Smooth muscle cell (in vitro differentiated cells): ENCODE results near the gene NR5A1. TPM values are rescaled to one million over a fixed set of nuclear protein-coding genes. Genes with fewer than 3 reads are reported as not detected.

Experiments
- DNase-seq: peaks from one replicate; lab custom pipeline; 2025; ENCODE audit not compliant: unreplicated experiment; lab: John Stamatoyannopoulos, UW
- H2AFZ ChIP-seq: fragments of 200-600 bp; sonication (generic); 2 replicates; pipeline ENCODE4 v1.6.0; 2016; ENCODE audit warnings: antibody characterized with exemption, low read depth, mild to moderate bottlenecking
- H3F3A ChIP-seq: fragments of 200-600 bp; sonication (generic); 2 replicates; pipeline ENCODE4 v1.6.0; 2017; ENCODE audit warnings: antibody characterized with exemption, low read depth
- H3K27ac ChIP-seq: fragments of 200-600 bp; sonication (generic); 2 replicates; pipeline ENCODE4 v1.5.1; 2016; ENCODE audit warnings: low read depth, mild to moderate bottlenecking
- H3K27me3 ChIP-seq: fragments of 200-600 bp; sonication (generic); 2 replicates; pipeline ENCODE4 v1.6.1; 2016; ENCODE audit warnings: low read depth, mild to moderate bottlenecking
- H3K36me3 ChIP-seq: fragments of 200-600 bp; sonication (generic); 2 replicates; pipeline ENCODE4 v1.5.1; 2016; ENCODE audit warnings: low read depth
- H3K4me1 ChIP-seq: fragments of 200-600 bp; sonication (generic); 2 replicates; pipeline ENCODE4 v1.5.1; 2016; ENCODE audit warnings: low read depth
- H3K4me2 ChIP-seq: fragments of 200-600 bp; sonication (generic); 2 replicates; pipeline ENCODE4 v1.6.0; 2016; ENCODE audit warnings: mild to moderate bottlenecking
- H3K4me3 ChIP-seq: fragments of 200-600 bp; sonication (generic); 2 replicates; pipeline ENCODE4 v1.5.1; 2016; ENCODE audit warnings: mild to moderate bottlenecking
- H3K79me2 ChIP-seq: fragments of 200-600 bp; sonication (generic); 2 replicates; pipeline ENCODE4 v1.6.0; 2016; ENCODE audit warnings: low read depth, mild to moderate bottlenecking
- H3K9ac ChIP-seq: fragments of 200-600 bp; sonication (generic); 2 replicates; pipeline ENCODE4 v1.6.0; 2016; ENCODE audit warnings: low read depth
- H3K9me3 ChIP-seq: fragments of 200-600 bp; sonication (generic); replicated peaks from 2 replicates; pipeline ENCODE4 v1.5.1; 2016; ENCODE audit warnings: low read depth
- H4K20me1 ChIP-seq: fragments of 200-600 bp; sonication (generic); 2 replicates; pipeline ENCODE4 v1.6.0; 2016; ENCODE audit warnings: low read depth
- CTCF ChIP-seq: fragments of 200-600 bp; sonication (generic); IDR thresholded peaks from 2 replicates; pipeline ENCODE4 v1.5.1; 2017; ENCODE audit warnings: borderline replicate concordance, mild to moderate bottlenecking, antibody characterized with exemption; ENCODE audit not compliant: insufficient read depth, poor library complexity, severe bottlenecking
- WGBS: methylation state at CpG from one replicate; pipeline ENCODE4 v1.1.7; 2016; ENCODE audit warnings: low lambda C conversion rate; 5-methylcytosine and 5-hydroxymethylcytosine counted together
- polyA plus RNA-seq: library from polyadenylated mRNA; unstranded; fragments of >200 nt; fragmentation: Nextera tagmentation; extraction: Ambion mirVana; gene quantifications from 2 replicates; pipeline ENCODE4 v1.2.1, GENCODE V29; 2016
- total RNA-seq: library from RNA; depleted of rRNA; stranded (reverse); fragments of >200 nt; gene quantifications from 2 replicates; pipeline ENCODE4 v1.2.3, GENCODE V29; 2014

The NR5A1 gene
- total and polyA plus RNA-seq, 2 experiments from 2014 or later, result not detected

DNA sequence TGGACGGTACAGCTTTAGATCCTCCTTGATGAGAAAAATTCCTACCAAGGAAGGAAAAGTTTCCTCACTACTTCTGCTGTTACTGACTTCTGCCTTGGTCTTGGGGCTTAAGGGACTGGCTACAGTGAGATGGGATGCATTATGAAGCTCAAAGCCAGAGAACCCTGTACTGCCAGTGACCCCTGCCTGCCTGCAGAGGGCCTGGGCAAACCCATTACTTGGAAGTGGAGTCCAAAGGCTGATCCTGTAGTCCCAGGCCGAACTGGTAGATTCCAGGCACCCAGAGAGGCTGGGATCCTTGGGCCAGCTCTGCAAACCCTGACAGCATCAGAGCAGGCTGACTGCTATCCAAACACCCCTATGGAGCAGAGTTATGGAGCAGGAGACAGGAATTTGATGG lies 25.7 kb upstream of the NR5A1 start:
- Histone ChIP-seq H3K4me2 (no peak overlapping the region), H3K27ac (no peak overlapping the region)

DNA sequence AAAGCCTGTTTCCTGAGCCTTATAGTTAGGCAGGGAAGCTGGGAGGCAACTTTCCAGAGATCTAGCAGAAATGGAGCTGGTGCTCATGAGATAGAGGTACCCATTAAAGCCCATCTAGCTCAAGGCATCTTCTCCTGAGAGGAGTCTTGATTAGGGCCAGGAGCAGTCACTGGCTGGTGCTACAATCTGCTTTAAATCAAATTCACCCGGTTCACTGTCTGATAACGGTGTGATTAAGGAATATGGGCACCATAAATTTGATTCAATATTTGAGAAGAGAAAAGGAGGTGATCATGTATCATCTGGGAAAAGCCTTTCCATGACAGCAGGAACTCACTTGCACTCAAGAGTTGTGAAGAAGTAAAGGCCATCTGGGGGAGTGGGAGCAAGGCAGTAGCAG lies 23.9 kb upstream of the NR5A1 start:
- WGBS, result 98% methylated on average over 2 of the region's 2 CpGs
- DNase-seq, result no peak

More for the DNA sequence above, 25.7 kb upstream of the NR5A1 start:
- Histone ChIP-seq H3K4me1 (no peaks in the 10 kb centered on the region), H2AFZ (no peak overlapping the region), H3F3A (no peaks in the 10 kb centered on the region), H3K9me3 (no peaks in the 10 kb centered on the region), H3K79me2 (no peaks in the 10 kb centered on the region), H3K27me3 (no peaks in the 10 kb centered on the region), H3K36me3 (no peaks in the 10 kb centered on the region), H3K9ac (no peak overlapping the region), H3K4me3 (no peak overlapping the region), H4K20me1 (no peaks in the 10 kb centered on the region)
- no peak for DNase-seq
- TF ChIP-seq CTCF, result no peak
- WGBS, result 88% methylated on average over 2 of the region's 2 CpGs

DNA sequence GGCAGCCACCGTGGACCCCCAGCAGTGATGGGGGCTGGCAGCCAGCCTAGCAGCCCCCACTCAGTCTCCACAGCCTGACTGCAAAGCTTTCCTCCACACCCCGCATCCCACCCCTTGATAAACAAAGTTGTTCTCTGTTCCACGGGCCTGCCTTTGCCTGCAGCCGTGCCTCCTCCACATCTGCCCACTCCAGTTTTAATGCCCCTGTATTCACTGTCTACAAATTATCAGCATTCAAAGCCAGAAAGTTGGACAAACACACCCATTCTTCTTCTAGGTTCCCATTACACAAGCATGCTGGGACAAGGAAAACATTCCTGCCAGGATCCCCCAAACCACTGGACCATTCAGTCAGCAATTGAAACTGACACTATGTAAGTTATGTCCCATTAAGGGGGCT lies 23.0 kb upstream of the NR5A1 start:
- no peaks in the 10 kb centered on the region for H3K36me3 ChIP-seq
- H3K9me3 ChIP-seq, result no peaks in the 10 kb centered on the region
- H2AFZ ChIP-seq, result no peak overlapping the region
- H3F3A ChIP-seq, result no peaks in the 10 kb centered on the region
- H3K27ac ChIP-seq, result no peak overlapping the region
- no peak for TF ChIP-seq CTCF
- no peak for DNase-seq
- H3K4me3 ChIP-seq, result no peak overlapping the region
- 79% methylated on average over 4 of the region's 4 CpGs for WGBS
- no peaks in the 10 kb centered on the region for H4K20me1 ChIP-seq
- H3K27me3 ChIP-seq, result no peaks in the 10 kb centered on the region
- no peak overlapping the region for H3K4me2 ChIP-seq
- no peak overlapping the region for H3K9ac ChIP-seq
- H3K79me2 ChIP-seq, result no peaks in the 10 kb centered on the region
- H3K4me1 ChIP-seq, result no peaks in the 10 kb centered on the region

More for the DNA sequence above, 23.9 kb upstream of the NR5A1 start:
- Histone ChIP-seq H3F3A (no peaks in the 10 kb centered on the region), H3K4me1 (no peaks in the 10 kb centered on the region), H3K27ac (no peak overlapping the region), H3K4me3 (no peak overlapping the region), H3K9ac (no peak overlapping the region), H4K20me1 (no peaks in the 10 kb centered on the region), H3K79me2 (no peaks in the 10 kb centered on the region), H3K9me3 (no peaks in the 10 kb centered on the region), H3K36me3 (no peaks in the 10 kb centered on the region), H3K27me3 (no peaks in the 10 kb centered on the region), H3K4me2 (no peak overlapping the region), H2AFZ (no peak overlapping the region)
- no peak for TF ChIP-seq CTCF

DNA sequence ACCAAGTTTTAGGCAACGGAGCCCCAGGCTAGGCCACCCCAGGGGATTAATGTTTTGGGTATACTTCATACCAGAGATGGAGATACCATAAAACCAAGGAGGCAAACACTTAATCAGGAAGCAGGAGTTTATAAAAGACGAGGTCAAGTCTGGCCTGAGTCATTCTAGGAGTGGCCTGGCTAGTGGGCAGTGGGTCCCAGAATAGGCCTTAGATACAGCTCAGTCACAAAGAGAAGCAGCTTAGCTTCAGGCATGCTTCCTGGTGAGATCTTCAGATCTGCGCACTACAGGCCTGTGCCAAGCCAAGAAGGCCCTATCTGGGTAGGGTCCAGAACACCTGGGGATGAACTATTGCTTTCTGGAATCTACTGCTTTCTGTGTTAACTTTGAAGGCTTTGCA lies 20.6 kb upstream of the NR5A1 start:
- no peak for DNase-seq
- H3F3A ChIP-seq, result no peaks in the 10 kb centered on the region
- H3K4me3 ChIP-seq, result no peak overlapping the region
- no peak overlapping the region for H3K27ac ChIP-seq
- H3K9ac ChIP-seq, result no peak overlapping the region
- H3K9me3 ChIP-seq, result no peaks in the 10 kb centered on the region
- no peaks in the 10 kb centered on the region for H3K4me1 ChIP-seq
- TF ChIP-seq CTCF, result no peak
- H4K20me1 ChIP-seq, result no peaks in the 10 kb centered on the region
- no peaks in the 10 kb centered on the region for H3K79me2 ChIP-seq
- no peaks in the 10 kb centered on the region for H3K36me3 ChIP-seq
- WGBS, result 60% methylated on average over 3 of the region's 3 CpGs
- no peaks in the 10 kb centered on the region for H3K27me3 ChIP-seq
- no peak overlapping the region for H2AFZ ChIP-seq
- H3K4me2 ChIP-seq, result no peak overlapping the region
